Transverse colon (tissue), 4 donors: Measurements from ENCODE around the gene STAG1. TPM values are rescaled to one million over a fixed set of nuclear protein-coding genes. Genes with fewer than 3 reads are reported as not detected.

Experiments
- DNase-seq: peaks from one replicate; pipeline ENCODE4 v3.0.0-alpha.2; 2019
- H3K27ac ChIP-seq, 4 donors: fragments of 200-600 bp; sonication (generic); 2 replicates each; pipeline ENCODE4 v1.5.1; 2016 to 2018; ENCODE audit warnings: inconsistent platforms in 4 of 4
- H3K27me3 ChIP-seq: fragments of 200-600 bp; sonication (generic); 2 replicates; pipeline ENCODE4 v1.5.1; 2017; ENCODE audit warnings: inconsistent platforms
- H3K36me3 ChIP-seq, 4 donors: fragments of 200-600 bp; sonication (generic); 2 replicates each; pipeline ENCODE4 v1.5.1; 2017 to 2019; ENCODE audit warnings: inconsistent platforms in 4 of 4
- H3K4me1 ChIP-seq, 4 donors: fragments of 200-600 bp; sonication (generic); 2 replicates each; pipeline ENCODE4 v1.5.1; 2017 to 2020; ENCODE audit warnings: inconsistent platforms in 4 of 4
- H3K4me3 ChIP-seq, 4 donors: fragments of 200-600 bp; sonication (generic); 1 replicate in 1 of 4; 2 replicates in 3 of 4; pipeline versions ENCODE4 v1.5.1 to v1.6.1; 2017 to 2019; ENCODE audit warnings: inconsistent platforms in 4 of 4
- H3K9me3 ChIP-seq, 2 donors: fragments of 200-600 bp; sonication (generic); 2 replicates each; pipeline ENCODE4 v1.5.1; 2017 to 2019; ENCODE audit warnings: inconsistent platforms in 2 of 2
- EP300 ChIP-seq: sonication (generic); formaldehyde crosslinking; IDR thresholded peaks from one replicate; pipeline ENCODE4 v1.6.1; 2017; ENCODE audit warnings: antibody characterized with exemption, low read depth
- POLR2A ChIP-seq: fragments of 450-650 bp; IDR thresholded peaks from one replicate; pipeline ENCODE4 v1.6.1; 2016; ENCODE audit warnings: antibody characterized with exemption, mild to moderate bottlenecking, moderate library complexity
- POLR2AphosphoS5 ChIP-seq, 3 donors: sonication (generic); formaldehyde crosslinking; IDR thresholded peaks; one replicate each; pipeline ENCODE4 v1.6.1; 2016; ENCODE audit warnings: antibody characterized with exemption in 3 of 3
- WGBS, 2 donors: methylation state at CpG; one replicate each; pipeline ENCODE4 v1.1.5; 2018; ENCODE audit warnings: low coverage in 1 of 2; 5-methylcytosine and 5-hydroxymethylcytosine counted together
- in situ Hi-C, 4 donors: fragments of 200-750 bp; cut with MboI; loops; one replicate each; pipeline versions ENCODE4 v1.15.0 to v1.15.1; 2017; ENCODE audit warnings: low sequenced_read_pairs in 3 of 4, low pct_ligation_motif_present in 1 of 4, low pct_unique_long_range_greater_than_20kb in 1 of 4
- intact Hi-C: fragments of 100-400 bp; cut with DNase I; formaldehyde crosslinking; loops from one replicate; pipeline ENCODE4 v1.15.1; 2023; ENCODE audit warnings: low total_unique reads
- total RNA-seq, 4 donors: library from RNA; depleted of rRNA; stranded (reverse); fragments of >200 nt; gene quantifications; one replicate each; pipeline ENCODE4 v1.1.0, GENCODE V29; 2016
- TF ChIP-seq, protein P1 (sequence below), 5 experiments: fragments of 200-600 bp in 3 of 5; fragments of 450-650 bp in 2 of 5; sonication (generic) in 3 of 5; IDR thresholded peaks; 1 replicate in 2 of 5; 2 replicates in 3 of 5; pipeline ENCODE4 v1.5.1; 2016 to 2017; ENCODE audit warnings: antibody characterized with exemption in 5 of 5, inconsistent platforms in 3 of 5, mild to moderate bottlenecking in 2 of 5, moderate library complexity in 1 of 5

The STAG1 gene
- total RNA-seq, 4 donors from 2014 or later, result 14.5 to 57.2 (median 42.2) TPM

DNA sequence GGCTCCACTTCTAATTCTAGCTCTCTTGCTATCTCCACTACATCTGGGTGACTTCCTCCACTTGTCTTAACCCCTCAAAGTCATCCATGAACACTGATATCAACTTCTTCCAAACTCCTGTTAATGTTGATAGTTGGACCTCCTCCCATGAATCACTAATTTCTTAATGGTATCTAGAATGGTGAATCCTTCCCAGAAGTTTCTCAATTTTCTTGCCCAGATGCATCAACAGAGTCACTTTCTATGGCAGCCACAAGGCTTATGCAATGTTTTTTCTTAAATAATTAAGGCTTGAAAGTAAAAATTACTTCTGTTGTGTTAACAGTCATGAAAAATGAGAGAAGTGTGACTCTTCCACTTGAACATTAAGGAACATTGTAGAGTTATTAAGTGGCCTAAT is 337.7 kb downstream of the STAG1 start:
- no peak overlapping the region for H3K4me3 ChIP-seq
- no peak for DNase-seq
- H3K9me3 ChIP-seq, result no peaks in the 10 kb centered on the region
- in situ Hi-C loops, result no loop called here
- no peaks in the 10 kb centered on the region for H3K27me3 ChIP-seq
- intact Hi-C loops, result loop anchor here (10.0 kb wide), 1 partner anchor 340 kb away; the partner anchor contains the start of gene STAG1
- no peaks in the 10 kb centered on the region for H3K4me1 ChIP-seq
- no peak overlapping the region for H3K27ac ChIP-seq
- TF ChIP-seq EP300, result no peak
- peaks cover 0 to 4% (median 0%) of the 10 kb centered on the region in 4 donors for H3K36me3 ChIP-seq

DNA sequence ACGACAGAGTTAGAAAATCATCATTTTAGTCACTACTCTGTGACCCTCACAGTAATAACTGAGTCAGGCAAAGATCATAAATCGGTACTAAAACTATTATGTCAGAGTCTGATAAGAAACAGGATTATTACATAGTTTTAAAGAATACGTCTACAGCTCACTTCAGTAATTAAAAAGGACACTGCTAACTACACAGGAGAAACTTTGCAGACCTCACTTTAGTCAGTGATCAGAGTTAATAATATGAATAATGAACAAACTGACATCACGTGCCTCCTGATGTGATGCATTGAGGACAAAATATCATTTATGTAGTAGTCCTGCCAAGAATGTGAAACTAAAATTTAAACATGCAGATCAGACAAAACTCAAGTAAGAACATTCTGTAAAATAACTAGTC is 339.9 kb downstream of the STAG1 start:
- WGBS, 2 donors, result 60 to 67% methylated on average over 4 of the region's 4 CpGs
- Histone ChIP-seq H3K27me3 (no peaks in the 10 kb centered on the region), H3K36me3 (peaks cover 0 to 4% (median 0%) of the 10 kb centered on the region in 4 donors), H3K4me3 (no peak overlapping the region), H3K9me3 (no peaks in the 10 kb centered on the region), H3K4me1 (no peaks in the 10 kb centered on the region), H3K27ac (no peak overlapping the region)
- intact Hi-C loops (loop anchor here (10.0 kb wide), 1 partner anchor 342 kb away; the partner anchor contains the start of gene STAG1), in situ Hi-C loops (no loop called here)
- TF ChIP-seq POLR2A (no peak), POLR2AphosphoS5 (IDR thresholded peaks at IDR 0.05) (no peak), EP300 (no peak)
- TF ChIP-seq, protein P1, sequence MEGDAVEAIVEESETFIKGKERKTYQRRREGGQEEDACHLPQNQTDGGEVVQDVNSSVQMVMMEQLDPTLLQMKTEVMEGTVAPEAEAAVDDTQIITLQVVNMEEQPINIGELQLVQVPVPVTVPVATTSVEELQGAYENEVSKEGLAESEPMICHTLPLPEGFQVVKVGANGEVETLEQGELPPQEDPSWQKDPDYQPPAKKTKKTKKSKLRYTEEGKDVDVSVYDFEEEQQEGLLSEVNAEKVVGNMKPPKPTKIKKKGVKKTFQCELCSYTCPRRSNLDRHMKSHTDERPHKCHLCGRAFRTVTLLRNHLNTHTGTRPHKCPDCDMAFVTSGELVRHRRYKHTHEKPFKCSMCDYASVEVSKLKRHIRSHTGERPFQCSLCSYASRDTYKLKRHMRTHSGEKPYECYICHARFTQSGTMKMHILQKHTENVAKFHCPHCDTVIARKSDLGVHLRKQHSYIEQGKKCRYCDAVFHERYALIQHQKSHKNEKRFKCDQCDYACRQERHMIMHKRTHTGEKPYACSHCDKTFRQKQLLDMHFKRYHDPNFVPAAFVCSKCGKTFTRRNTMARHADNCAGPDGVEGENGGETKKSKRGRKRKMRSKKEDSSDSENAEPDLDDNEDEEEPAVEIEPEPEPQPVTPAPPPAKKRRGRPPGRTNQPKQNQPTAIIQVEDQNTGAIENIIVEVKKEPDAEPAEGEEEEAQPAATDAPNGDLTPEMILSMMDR (IDR thresholded peaks at IDR 0.05), result no peak
- DNase-seq, result no peak

DNA sequence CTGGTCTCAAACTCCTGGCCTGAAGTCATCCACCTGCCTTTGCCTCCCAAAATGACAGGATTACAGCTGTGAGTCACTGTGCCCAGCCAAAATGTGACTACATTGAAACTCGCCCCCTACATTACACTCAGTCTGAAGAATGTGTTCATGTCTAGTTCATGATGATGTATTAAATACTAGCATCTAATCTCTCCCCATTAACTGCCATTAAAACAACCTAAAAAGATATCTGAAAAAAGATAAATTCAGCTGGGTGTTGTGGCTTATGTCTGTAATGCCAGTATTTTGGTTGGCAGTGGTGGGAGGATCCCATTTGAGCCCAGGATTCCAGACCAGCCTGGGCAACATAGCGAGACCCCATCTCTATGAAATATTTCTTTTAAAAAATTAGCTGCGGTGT is 342.6 kb downstream of the STAG1 start:
- TF ChIP-seq EP300 (no peak), POLR2AphosphoS5 (IDR thresholded peaks at IDR 0.05) (no peak), POLR2A (no peak)
- TF ChIP-seq, protein P1 (IDR thresholded peaks at IDR 0.05), result no peak
- H3K4me3 ChIP-seq, result no peak overlapping the region
- intact Hi-C loops, result no loop called here
- H3K9me3 ChIP-seq, result no peaks in the 10 kb centered on the region
- H3K27ac ChIP-seq, result no peak overlapping the region
- H3K4me1 ChIP-seq, result no peaks in the 10 kb centered on the region
- in situ Hi-C loops, result no loop called here
- no peaks in the 10 kb centered on the region for H3K27me3 ChIP-seq
- 92 to 100% methylated on average over 1 to 3 of the region's 3 CpGs for WGBS, 2 donors
- H3K36me3 ChIP-seq, result no peaks in the 10 kb centered on the region
- DNase-seq, result no peak

DNA sequence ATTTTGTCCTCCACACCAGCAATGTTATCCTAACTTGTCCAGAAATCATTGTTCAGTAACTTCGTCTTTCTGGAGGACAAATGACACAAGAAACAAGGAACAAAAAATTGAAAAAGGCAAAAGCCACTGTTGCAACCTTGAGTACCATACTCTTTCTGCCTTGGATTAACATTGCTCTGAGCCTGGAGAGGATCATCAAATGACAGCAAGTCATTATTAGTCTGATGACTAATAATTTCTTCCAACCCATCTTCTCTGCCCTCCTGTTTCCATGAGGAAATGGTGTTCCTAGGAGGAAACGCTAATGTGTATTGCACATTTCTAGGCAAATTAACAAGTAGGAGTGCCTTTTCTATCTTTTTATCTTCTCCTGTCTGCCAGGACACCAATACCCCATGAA is 348.1 kb downstream of the STAG1 start:
- Histone ChIP-seq H3K4me3 (no peak overlapping the region), H3K36me3 (peaks cover 0 to 5% (median 0%) of the 10 kb centered on the region in 4 donors), H3K27ac (no peak overlapping the region), H3K4me1 (no peaks in the 10 kb centered on the region), H3K27me3 (no peaks in the 10 kb centered on the region), H3K9me3 (no peaks in the 10 kb centered on the region)
- in situ Hi-C loops, result no loop called here
- TF ChIP-seq POLR2A (no peak), EP300 (no peak), POLR2AphosphoS5 (IDR thresholded peaks at IDR 0.05) (no peak)
- TF ChIP-seq, protein P1 (IDR thresholded peaks at IDR 0.05), result no peak
- intact Hi-C loops, result no loop called here
- 81 to 83% methylated on average over 2 of the region's 2 CpGs for WGBS, 2 donors
- no peak for DNase-seq

DNA sequence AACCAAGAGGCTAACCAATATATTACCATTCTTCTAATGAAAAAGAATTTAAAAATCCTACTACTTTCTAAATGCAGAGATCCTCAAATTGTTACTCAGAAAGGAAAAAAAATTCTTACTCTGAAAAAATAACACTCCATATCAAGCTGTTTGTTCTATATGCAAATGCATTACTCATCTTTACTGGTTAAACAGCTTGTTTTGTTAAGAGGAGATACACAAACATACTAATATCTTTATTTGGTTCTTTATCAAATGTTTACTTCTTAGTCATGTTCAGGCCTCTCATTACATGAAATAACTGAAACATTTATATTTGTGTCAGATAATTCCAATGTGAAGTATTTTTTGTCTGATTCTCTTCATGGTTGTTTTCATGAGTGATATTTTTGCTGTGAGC is 355.3 kb downstream of the STAG1 start:
- no peaks in the 10 kb centered on the region for H3K27me3 ChIP-seq
- H3K9me3 ChIP-seq, result no peaks in the 10 kb centered on the region
- no peak overlapping the region for H3K27ac ChIP-seq
- no peak overlapping the region for H3K4me3 ChIP-seq
- in situ Hi-C loops, result loop anchor here (10.0 to 25.0 kb wide), 6 partner anchors 310 to 618 kb away; partner anchors contain the start of gene STAG1 (in 1 of the 4)
- DNase-seq, result no peak
- peaks cover 0 to 9% (median 2%) of the 10 kb centered on the region in 4 donors for H3K36me3 ChIP-seq
- peaks cover 0 to 3% (median under 1%) of the 10 kb centered on the region in 4 donors for H3K4me1 ChIP-seq
- intact Hi-C loops, result no loop called here
- TF ChIP-seq POLR2AphosphoS5 (IDR thresholded peaks at IDR 0.05) (no peak), POLR2A (no peak), EP300 (no peak)
- TF ChIP-seq, protein P1 (IDR thresholded peaks at IDR 0.05), result no peak
